NB4 (cell line): Measurements from ENCODE around the gene LAMB1.
A peak's percentile ranks its signal among the peaks of the same experiment; 100 is the strongest.

ENCODE experiments used
- CTCF ChIP-seq: IDR thresholded peaks from one replicate; pipeline ENCODE4 v1.5.1; 2012; ENCODE audit warnings: low read depth, low read length
- MAX ChIP-seq: IDR thresholded peaks from 2 replicates; pipeline ENCODE4 v1.6.1; 2011; ENCODE audit warnings: low read depth, low read length
- POLR2A ChIP-seq: IDR thresholded peaks from 2 replicates; pipeline ENCODE4 v1.6.1; 2011; ENCODE audit warnings: mild to moderate bottlenecking; ENCODE audit not compliant: insufficient read length; ENCODE audit errors: extremely low read depth

- TF ChIP-seq CTCF = peak; percentile 32
- no peak for TF ChIP-seq MAX
- TF ChIP-seq POLR2A = no peak
Observed at GRCh38 chr7:108016841-108017775, 14.1 kb upstream of the LAMB1 start.
